GM12878 (cell line): Measurements from ENCODE around the gene NIPAL3. TPM values are rescaled to one million over a fixed set of nuclear protein-coding genes. Genes with fewer than 3 reads are reported as not detected.

Experiments
- ATAC-seq: fragments of 200-7000 bp; cut with Tn5 transposase; 3 replicates; pipeline ENCODE4 v1.9.1; 2020; ENCODE audit warnings: mild to moderate bottlenecking, moderate library complexity
- BruUV-seq: library from RNA; stranded (reverse); fragments of 400-500 nt; replicated peaks from 2 replicates; lab custom pipeline; 2021; lab: Mats Ljungman, UMichigan
- CTCF ChIA-PET: fragments of 300-600 bp; sonication (Branson Sonifier 250); formaldehyde crosslinking; extraction: SDS; loops from one replicate; lab custom pipeline; 2021; ENCODE audit warnings: inconsistent platforms; lab: Yijun Ruan, JAX
- POLR2A ChIA-PET: fragments of 350-600 bp; formaldehyde crosslinking; extraction: SDS; loops from one replicate; lab custom pipeline; 2021; ENCODE audit warnings: inconsistent platforms; lab: Charles Lee
- RAD21 ChIA-PET: fragments of 300-600 bp; sonication (Branson Sonifier 250); formaldehyde crosslinking; loops from one replicate; lab custom pipeline; 2023; ENCODE audit warnings: antibody characterized with exemption; ENCODE audit not compliant: unreplicated experiment; lab: Charles Lee
- SMC1A ChIA-PET: fragments of 300-600 bp; sonication (Branson Sonifier 250); formaldehyde crosslinking; loops from one replicate; lab custom pipeline; 2023; ENCODE audit not compliant: unreplicated experiment, uncharacterized antibody; lab: Charles Lee
- DNase-seq: peaks from one replicate; pipeline ENCODE4 v3.0.0-alpha.2; 2011; ENCODE audit warnings: low read depth, low spot score
- FAIRE-seq: peaks from 3 replicates; lab custom pipeline; 2011; peaks lifted over from hg19 to GRCh38; lab: Jason Lieb, UNC
- H2AFZ ChIP-seq: 2 replicates; pipeline ENCODE4 v1.6.0; 2011; ENCODE audit warnings: low read depth, low read length, control low read depth; ENCODE audit not compliant: control insufficient read depth
- H3K27ac ChIP-seq: 2 replicates; pipeline ENCODE4 v1.5.1; 2011; ENCODE audit warnings: control low read depth; ENCODE audit not compliant: control insufficient read depth, insufficient read depth
- H3K27me3 ChIP-seq, 2 experiments: replicated peaks in 1 of 2; 2 replicates each; pipeline versions ENCODE4 v1.6.0 to v1.6.1; 2011; ENCODE audit warnings: low read length in 1 of 2; ENCODE audit not compliant: control insufficient read depth in 2 of 2, insufficient read depth in 2 of 2
- H3K36me3 ChIP-seq, 2 experiments: 2 replicates each; pipeline ENCODE4 v1.5.1; 2011; ENCODE audit warnings: low read length in 1 of 2; ENCODE audit not compliant: control insufficient read depth in 2 of 2, insufficient read depth in 2 of 2
- H3K4me1 ChIP-seq: 2 replicates; pipeline ENCODE4 v1.6.1; 2011; ENCODE audit warnings: mild to moderate bottlenecking, low read length, moderate library complexity, mixed read lengths; ENCODE audit not compliant: control insufficient read depth, insufficient read depth
- H3K4me2 ChIP-seq: 2 replicates; pipeline ENCODE4 v1.6.0; 2011; ENCODE audit warnings: control low read depth; ENCODE audit not compliant: control insufficient read depth, insufficient read depth
- H3K4me3 ChIP-seq: fragments of 200-600 bp; sonication (generic); 2 replicates; pipeline ENCODE4 v1.5.1; 2016
- H3K79me2 ChIP-seq: 2 replicates; pipeline ENCODE4 v1.6.0; 2011; ENCODE audit warnings: low read length; ENCODE audit not compliant: control insufficient read depth, insufficient read depth
- H3K9ac ChIP-seq: 2 replicates; pipeline ENCODE4 v1.8.0; 2011; ENCODE audit warnings: low read length, control low read depth, mixed read lengths; ENCODE audit not compliant: control insufficient read depth, insufficient read depth
- H3K9me3 ChIP-seq: replicated peaks from 3 replicates; pipeline ENCODE4 v1.5.1; 2011; ENCODE audit warnings: mild to moderate bottlenecking, low read length; ENCODE audit not compliant: control insufficient read depth, insufficient read depth
- H4K20me1 ChIP-seq: 2 replicates; pipeline ENCODE4 v1.6.0; 2011; ENCODE audit not compliant: control insufficient read depth, insufficient read depth
- CREM ChIP-seq: IDR thresholded peaks from 2 replicates; pipeline ENCODE4 v1.6.1; 2014; ENCODE audit warnings: antibody characterized with exemption, low read depth
- E2F4 ChIP-seq: IDR thresholded peaks from 2 replicates; pipeline ENCODE4 v1.6.1; 2012; ENCODE audit warnings: low read depth, low read length, improper control_type of control experiment
- MTA2 ChIP-seq: fragments of 450-650 bp; IDR thresholded peaks from 2 replicates; pipeline ENCODE4 v1.6.1; 2016; ENCODE audit warnings: low read depth, mild to moderate bottlenecking, moderate library complexity
- MTA3 ChIP-seq: IDR thresholded peaks from 2 replicates; pipeline ENCODE4 v1.6.1; 2012; ENCODE audit warnings: low read length, inconsistent platforms, borderline replicate concordance
- SRF ChIP-seq, 2 experiments: IDR thresholded peaks; 2 replicates each; pipeline ENCODE4 v1.6.1; 2011; ENCODE audit warnings: low read depth in 2 of 2, low read length in 2 of 2, mild to moderate bottlenecking in 1 of 2, moderate library complexity in 1 of 2
- SUPT20H ChIP-seq: IDR thresholded peaks from 2 replicates; pipeline ENCODE4 v1.6.1; 2011; ENCODE audit warnings: low read depth, mild to moderate bottlenecking, low read length, moderate library complexity, borderline replicate concordance; ENCODE audit not compliant: control insufficient read depth
- WGBS: methylation state at CpG from one replicate; pipeline ENCODE4 v1.1.6; 2016; ENCODE audit warnings: low lambda C conversion rate; ENCODE audit not compliant: insufficient replicate concordance, insufficient coverage; ENCODE audit errors: missing lambda C conversion rate; 5-methylcytosine and 5-hydroxymethylcytosine counted together
- in situ Hi-C: fragments of 300-500 bp; cut with MboI; formaldehyde crosslinking; loops from 9 replicates; pipeline ENCODE4 v1.14.3; 2018; ENCODE audit warnings: mixed read lengths
- intact Hi-C: fragments of 100-400 bp; cut with micrococcal nuclease; formaldehyde crosslinking; loops from one replicate; pipeline ENCODE4 v1.14.2; 2022; ENCODE audit not compliant: unreplicated experiment
- polyA plus RNA-seq, 11 experiments: library from polyadenylated mRNA; depleted of rRNA in 4 of 11; unstranded in 6 of 11; stranded (reverse) in 5 of 11; fragments of >200 nt; fragmentation: Nextera tagmentation in 4 of 11; fragmentation: Illumina TruSeq in 1 of 11; extraction: Ambion mirVana in 4 of 11; extraction: Trizol in 1 of 11; gene quantifications; 1 replicate in 1 of 11; 2 replicates in 10 of 11; pipeline versions ENCODE4 v1.2.1 to v1.2.3, GENCODE V29; 2011 to 2016; ENCODE audit warnings: inconsistent platforms in 2 of 11, missing spikeins in 2 of 11, low read depth in 1 of 11
- total RNA-seq, 4 experiments: library from RNA; depleted of rRNA in 3 of 4; stranded (reverse); fragments of >200 nt in 3 of 4; fragmentation: Illumina TruSeq in 1 of 4; extraction: Trizol in 1 of 4; gene quantifications; 2 replicates each; pipeline versions ENCODE4 v1.2.1 to v1.2.3, GENCODE V29; 2013 to 2021
- TF ChIP-seq, protein P1 (sequence below): IDR thresholded peaks from 2 replicates; pipeline ENCODE4 v1.6.1; 2012; ENCODE audit warnings: low read depth, low read length, improper control_type of control experiment

Gene NIPAL3
- total and polyA plus RNA-seq, 10 of the 15 experiments (the other 5 are each of a cell fraction or from before 2014, with no cell fraction given), result 2.1 to 9.4 (median 4.2) TPM

DNA sequence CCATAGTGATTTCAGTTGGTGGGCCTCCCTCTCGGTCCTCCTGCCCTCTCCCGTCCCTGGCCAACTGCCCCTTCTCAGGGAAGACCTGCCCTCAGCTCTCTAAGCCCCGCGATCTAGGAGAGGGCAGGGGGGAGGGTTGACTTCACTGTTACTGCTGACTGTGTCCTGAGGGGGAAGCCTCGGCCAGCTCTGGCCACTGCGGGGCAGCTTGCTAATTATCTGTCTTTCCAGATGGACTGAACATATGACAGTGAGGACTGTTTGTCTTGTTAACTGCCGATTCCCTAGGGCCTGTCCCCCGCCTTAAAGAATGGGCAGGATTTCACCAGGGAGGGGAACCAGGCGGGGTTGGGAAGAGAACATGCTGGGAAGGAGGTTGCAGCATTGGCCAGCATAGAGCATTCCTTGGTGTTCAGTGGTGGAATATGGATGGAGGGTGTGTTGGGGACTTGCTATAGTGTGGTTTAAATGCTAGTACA, 22.9 kb downstream of the NIPAL3 start (continued):
- TF ChIP-seq, protein P1, sequence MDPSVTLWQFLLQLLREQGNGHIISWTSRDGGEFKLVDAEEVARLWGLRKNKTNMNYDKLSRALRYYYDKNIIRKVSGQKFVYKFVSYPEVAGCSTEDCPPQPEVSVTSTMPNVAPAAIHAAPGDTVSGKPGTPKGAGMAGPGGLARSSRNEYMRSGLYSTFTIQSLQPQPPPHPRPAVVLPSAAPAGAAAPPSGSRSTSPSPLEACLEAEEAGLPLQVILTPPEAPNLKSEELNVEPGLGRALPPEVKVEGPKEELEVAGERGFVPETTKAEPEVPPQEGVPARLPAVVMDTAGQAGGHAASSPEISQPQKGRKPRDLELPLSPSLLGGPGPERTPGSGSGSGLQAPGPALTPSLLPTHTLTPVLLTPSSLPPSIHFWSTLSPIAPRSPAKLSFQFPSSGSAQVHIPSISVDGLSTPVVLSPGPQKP, result no peak

DNA sequence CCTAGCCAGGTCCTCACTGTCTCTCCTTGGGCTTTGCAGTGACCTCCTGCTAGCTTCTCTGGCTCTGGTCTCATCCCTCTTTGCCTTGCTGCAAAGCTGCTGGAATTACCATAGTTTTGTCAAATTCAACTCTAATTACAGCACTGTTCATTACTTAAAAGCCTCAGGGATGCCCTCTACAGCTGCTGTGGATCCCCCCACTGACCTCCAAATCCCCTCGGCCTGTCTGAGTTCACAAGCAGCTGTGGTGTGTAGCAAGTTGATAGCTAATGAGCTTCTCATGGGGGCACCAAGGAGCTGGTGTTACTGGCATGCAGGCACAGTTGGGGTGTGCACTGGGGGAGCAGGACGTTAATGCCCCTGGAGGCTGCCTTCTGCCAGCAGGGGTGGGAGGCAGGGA, 24.8 kb downstream of the NIPAL3 start:
- CTCF ChIA-PET, result no interaction called here
- POLR2A ChIA-PET, result no interaction called here
- Histone ChIP-seq H3K79me2 (no peaks in the 10 kb centered on the region), H3K27me3 (no peaks in the 10 kb centered on the region), H2AFZ (no peak overlapping the region), H3K4me1 (no peaks in the 10 kb centered on the region), H3K36me3 (0 out of 4 replicates have a peak, but pooled peaks cover 0 to 2% of the 10 kb centered on the region in 2 experiments), H3K27ac (no peak overlapping the region), H3K4me2 (no peak overlapping the region), H3K9ac (no peak overlapping the region), H3K9me3 (no peaks in the 10 kb centered on the region), H3K4me3 (no peak overlapping the region), H4K20me1 (no peaks in the 10 kb centered on the region)
- ATAC-seq (no peak), FAIRE-seq (no peak), DNase-seq (no peak)
- SMC1A ChIA-PET, result interaction anchor here (1.0 to 1.1 kb wide), 2 partner anchors 11 to 147 kb away, joined by 3 to 5 read pairs; no protein-coding TSS in a partner anchor
- no peak for TF ChIP-seq SRF (IDR thresholded peaks at IDR 0.05; ENCODE audit: low read depth in 2 of 2, low read length in 2 of 2)
- in situ Hi-C loops (no loop called here), intact Hi-C loops (no loop called here)
- no TSS peak for BruUV-seq
- RAD21 ChIA-PET, result no interaction called here
- 69% methylated on average over 2 of the region's 2 CpGs for WGBS

GRCh38 chr1:24441480-24441879, 25.9 kb downstream of the NIPAL3 start:
- 79% methylated on average over 7 of the region's 7 CpGs for WGBS

More at GRCh38 chr1:24441480-24441879, 25.9 kb downstream of the NIPAL3 start:
- TF ChIP-seq CREM (no peak), E2F4 (no peak), SUPT20H (no peak), MTA2 (no peak), MTA3 (no peak)
- TF ChIP-seq, all 136 proteins: peak for 0
- FAIRE-seq (no peak), DNase-seq (no peak), ATAC-seq (no peak)
- RAD21 ChIA-PET, result no interaction called here
- SMC1A ChIA-PET, result interaction anchor here (1.0 kb wide), 1 partner anchor 12 kb away, joined by 5 read pairs; no protein-coding TSS in a partner anchor
- BruUV-seq, result no TSS peak
- CTCF ChIA-PET, result interaction anchor here (1.5 to 2.0 kb wide), 2 partner anchors 28 to 291 kb away, joined by 3 to 6 read pairs; partner anchors contain the start of gene STPG1
- intact Hi-C loops, result no loop called here
- POLR2A ChIA-PET, result no interaction called here
- Histone ChIP-seq H2AFZ (no peak overlapping the region), H3K27me3 (no peaks in the 10 kb centered on the region), H3K4me2 (no peak overlapping the region), H3K4me3 (no peak overlapping the region), H3K4me1 (no peaks in the 10 kb centered on the region), H3K9ac (no peak overlapping the region), H3K79me2 (no peaks in the 10 kb centered on the region), H3K27ac (no peak overlapping the region), H3K9me3 (no peaks in the 10 kb centered on the region), H4K20me1 (no peaks in the 10 kb centered on the region), H3K36me3 (0 out of 4 replicates have a peak, but pooled peaks cover 0 to 2% of the 10 kb centered on the region in 2 experiments)
- in situ Hi-C loops, result no loop called here
